ENCODE measurements around the gene CRHR1. TPM values are rescaled to one million over a fixed set of nuclear protein-coding genes. Genes with fewer than 3 reads are reported as not detected.

Gene CRHR1
- total and polyA plus RNA-seq, 2 of the 4 experiments (the other 2 are of a cell fraction), result not detected

GRCh38 chr17:45833920-45834319, 49.8 kb downstream of the CRHR1 start:
- Histone ChIP-seq H3K14ac (replicated peaks; ENCODE audit: low read depth, low read length) (no peak overlapping the region), H3K4me2 (ENCODE audit: low read depth, low read length) (no peak overlapping the region), H2BK15ac (ENCODE audit: low read depth, low read length) (no peak overlapping the region), H3K56ac (ENCODE audit: extremely low read depth, insufficient read depth, low read length) (no peak overlapping the region), H3K9me1 (ENCODE audit: insufficient read depth, low read length) (no peaks in the 10 kb centered on the region), H2BK5ac (ENCODE audit: low read depth, low read length, poor library complexity, severe bottlenecking) (no peak overlapping the region), H3K4ac (ENCODE audit: low read depth, low read length) (no peak overlapping the region), H2AFZ (replicated peaks; ENCODE audit: low read length, poor library complexity) (no peak overlapping the region), H3K4me3 (ENCODE audit: insufficient read depth, low read depth, low read length) (no peak overlapping the region), H2BK20ac (ENCODE audit: low read depth, low read length) (no peak overlapping the region), H2BK120ac (ENCODE audit: low read depth, low read length) (no peak overlapping the region), H4K91ac (ENCODE audit: insufficient read depth, low read depth, low read length) (no peak overlapping the region), H3K9ac (ENCODE audit: low read depth, low read length) (no peak overlapping the region), H3K18ac (ENCODE audit: low read depth, low read length) (no peak overlapping the region), H3K9me3 (ENCODE audit: control insufficient read depth, insufficient read depth, low read length) (no peaks in the 10 kb centered on the region), H3K27ac (ENCODE audit: insufficient read depth, low read length) (no peak overlapping the region), H4K8ac (ENCODE audit: low read depth in 2 of 2, low read length in 2 of 2) (no peak overlapping the region), H2AK9ac (replicated peaks; ENCODE audit: low read depth, low read length, poor library complexity) (no peak overlapping the region), H2AK5ac (ENCODE audit: low read depth, low read length) (no peak overlapping the region), H3K27me3 (ENCODE audit: control insufficient read depth, insufficient read depth, low read length) (peaks cover 12% of the 10 kb centered on the region; the same call in 1 of the 2 replicates), H4K5ac (ENCODE audit: low read depth, low read length) (no peak overlapping the region), H3K4me1 (ENCODE audit: control insufficient read depth, insufficient read depth, low read length) (no peaks in the 10 kb centered on the region), H3K79me1 (ENCODE audit: low read depth in 1 of 2, low read length in 2 of 2) (no peaks in the 10 kb centered on the region), H3K23ac (ENCODE audit: low read depth, low read length) (no peak overlapping the region), H3K36me3 (ENCODE audit: control insufficient read depth, insufficient read depth, low read length) (no peaks in the 10 kb centered on the region), H4K20me1 (ENCODE audit: insufficient read depth, low read length) (no peaks in the 10 kb centered on the region)
- in situ Hi-C loops (cut with MboI; ENCODE audit: low sequenced_read_pairs) (loop anchor here (5.0 to 25.0 kb wide), 2 partner anchors 192 to 422 kb away; no protein-coding TSS in a partner anchor), intact Hi-C loops (cut with micrococcal nuclease) (loop anchor here (2.0 to 10.0 kb wide), 2 partner anchors 439 to 619 kb away; no protein-coding TSS in a partner anchor), dilution Hi-C loops (cut with HindIII; ENCODE audit: low sequenced_read_pairs, unreplicated experiment) (no loop called here)
- no CpG with 5 or more reads among the region's 6 CpGs for WGBS, 2 experiments (ENCODE audit: extremely low coverage in 2 of 2, insufficient read length in 1 of 2)
- no peak for DNase-seq
- TF ChIP-seq RAD21 (IDR thresholded peaks at IDR 0.05; ENCODE audit: low read length), result no peak
- TF ChIP-seq RCOR1 (IDR thresholded peaks at IDR 0.05; ENCODE audit: insufficient replicate concordance, low read length), result no peak
- no peak for TF ChIP-seq POLR2A (IDR thresholded peaks at IDR 0.05; ENCODE audit: low read depth, low read length)
- no peak for TF ChIP-seq ELK1 (IDR thresholded peaks at IDR 0.05; ENCODE audit: borderline replicate concordance, low read depth, low read length)
- TF ChIP-seq MAZ (IDR thresholded peaks at IDR 0.05; ENCODE audit: borderline replicate concordance, low read depth, low read length), result no peak
- TF ChIP-seq NFE2L2 (IDR thresholded peaks at IDR 0.05; ENCODE audit: low read depth, low read length), result no peak
- TF ChIP-seq CHD1 (IDR thresholded peaks at IDR 0.05; ENCODE audit: low read depth, low read length), result no peak
- TF ChIP-seq RFX5 (IDR thresholded peaks at IDR 0.05; ENCODE audit: low read depth, low read length), result no peak
- ChIA-PET CTCF (no interaction called here), POLR2A (ENCODE audit: unreplicated experiment) (no interaction called here)
- BruUV-seq (replicated peaks), result no TSS peak
- no peak for ATAC-seq (ENCODE audit: low read depth)
